Measurements from ENCODE around the gene OR11H12.
"Not testable (repeated sequence)": the region's sequence is repeated elsewhere in the genome, so short reads cannot be mapped to it uniquely, and the experiment has no call there.

DNA sequence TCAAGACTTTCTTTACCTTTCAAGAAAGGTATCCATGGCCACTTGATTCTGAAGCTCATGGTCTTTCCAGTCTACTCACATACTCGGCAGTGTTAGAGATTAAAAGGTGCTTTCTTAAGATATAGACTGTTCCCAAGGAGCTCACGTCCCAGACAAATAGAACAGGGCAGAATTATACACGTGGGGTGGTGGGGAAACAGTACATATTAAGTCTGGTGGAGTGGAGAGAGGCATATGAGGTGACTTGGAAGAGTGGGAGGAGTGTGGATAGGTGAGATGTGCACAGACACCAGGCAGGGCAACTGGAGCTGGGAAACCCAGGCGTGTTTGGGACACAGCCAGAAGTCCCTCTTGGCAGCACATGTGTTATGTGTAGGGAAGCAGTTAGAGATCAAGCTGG lies 37.9 kb downstream of the OR11H12 start:
- TF ChIP-seq EZH2 (IDR thresholded peaks at IDR 0.05; ENCODE audit: borderline replicate concordance, low read length); CTCF (IDR thresholded peaks at IDR 0.05; ENCODE audit: low read length): not testable (repeated sequence)
